WTC11 (cell line): ENCODE measurements around the gene IGFALS.

Experiments
- ATF1 ChIP-seq: sonication (generic); formaldehyde crosslinking; IDR thresholded peaks from 2 replicates; pipeline ENCODE4 v1.8.1; 2023; ENCODE audit warnings: mild to moderate bottlenecking, moderate library complexity, missing genetic modification reagents
- ATF3 ChIP-seq: sonication (generic); formaldehyde crosslinking; conservative IDR thresholded peaks from 2 replicates; pipeline ENCODE4 v1.8.1; 2022; ENCODE audit warnings: mild to moderate bottlenecking, missing genetic modification reagents
- NFATC4 ChIP-seq: fragments of 250-450 bp; sonication (Bioruptor Pico); IDR thresholded peaks from 2 replicates; pipeline ENCODE4 v1.9.0; 2021; ENCODE audit warnings: mild to moderate bottlenecking

- TF ChIP-seq ATF3 (no peak), ATF1 (no peak), NFATC4 (CRISPR knock-in tag) (no peak)
These were observed 841 bp upstream of the IGFALS start for GRCh38 chr16:1794221-1794871.
